Measurements from ENCODE around the gene STAT6.
A peak's percentile ranks its signal among the peaks of the same experiment; 100 is the strongest.
"Not testable (repeated sequence)": the region's sequence is repeated elsewhere in the genome, so short reads cannot be mapped to it uniquely, and the experiment has no call there.

STAT6 gene

DNA sequence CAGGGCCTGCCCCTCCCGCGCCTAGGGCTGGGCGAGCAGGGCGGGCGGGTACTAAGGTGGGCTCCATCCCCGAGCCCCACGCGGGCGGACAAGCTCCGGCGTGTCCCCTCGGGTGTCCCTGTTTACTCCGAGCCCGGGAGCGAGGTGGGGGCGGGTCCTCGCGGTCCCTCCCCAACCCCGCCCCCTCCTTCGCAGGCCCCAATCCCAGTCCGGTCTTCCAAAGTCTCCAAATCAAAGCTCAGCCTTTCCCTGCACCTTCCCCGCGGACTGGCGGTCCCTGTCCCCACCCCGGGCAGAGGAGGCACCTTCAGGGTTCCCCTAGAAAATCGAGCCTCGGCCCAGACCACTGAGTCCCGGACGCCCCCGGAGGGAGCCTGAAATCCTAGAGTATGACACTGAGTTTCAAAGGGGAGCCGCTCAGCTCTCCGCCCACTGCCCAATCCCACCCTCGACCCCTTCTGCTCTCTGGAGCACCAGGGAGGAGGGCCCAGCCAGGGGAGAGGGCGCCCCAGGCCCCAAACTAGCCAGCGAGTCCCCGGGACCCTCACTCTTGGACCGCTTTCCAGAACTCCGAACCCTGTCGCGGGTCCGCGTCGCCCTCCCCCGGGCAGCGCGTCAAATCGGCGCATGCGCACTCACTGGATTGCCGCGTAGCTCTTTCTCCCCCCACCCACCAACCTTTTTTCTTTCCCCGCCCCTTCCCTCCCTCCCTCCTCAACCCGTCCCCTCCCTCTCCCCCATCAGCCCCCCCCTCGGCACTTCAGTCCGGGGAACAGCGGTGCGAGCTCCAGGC, 16.8 kb upstream of the STAT6 start, which contains the start of gene LRP1:
TSS of gene LRP1 (plus strand) at position 758 of the 793 bp plus-strand sequence. CDS start 482 bp downstream, outside the sequence.
- peak; percentile 49 to 51 for DNase-seq (ENCODE audit: low read depth in 2 of 2)

DNA sequence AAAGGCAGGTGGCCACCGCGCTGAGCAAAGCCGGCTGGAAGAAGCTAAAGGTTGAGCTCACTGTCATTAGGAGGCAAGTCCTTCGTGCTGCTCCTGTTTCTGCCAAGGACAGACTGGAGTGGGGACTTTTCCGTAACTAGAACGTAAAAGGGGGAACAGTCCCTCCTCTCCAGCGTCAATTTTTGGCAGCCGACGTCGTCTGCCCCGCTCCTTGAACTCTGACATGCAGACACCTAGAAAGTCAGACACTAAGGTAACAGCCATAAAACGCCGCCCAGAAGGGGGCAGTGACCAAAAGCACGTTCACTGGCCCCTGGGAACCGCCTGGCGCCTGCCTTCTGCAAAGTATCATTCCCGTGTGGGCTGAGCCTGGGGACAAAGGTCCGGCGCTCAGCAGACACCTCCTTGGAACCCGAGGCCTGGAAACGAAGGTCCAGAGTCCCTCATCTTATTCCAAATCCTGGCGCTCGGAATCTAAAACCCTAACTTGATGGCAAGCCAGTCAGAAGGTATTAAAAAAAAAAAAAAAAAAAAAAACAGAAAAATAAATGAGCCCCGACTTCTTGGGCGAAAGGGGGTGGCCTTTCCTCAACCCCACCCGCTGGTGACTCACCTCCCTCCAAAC, 16.1 kb upstream of the STAT6 start:
- peak in 1 of 2 donors; percentile 48 for DNase-seq (ENCODE audit: low read depth in 2 of 2)

DNA sequence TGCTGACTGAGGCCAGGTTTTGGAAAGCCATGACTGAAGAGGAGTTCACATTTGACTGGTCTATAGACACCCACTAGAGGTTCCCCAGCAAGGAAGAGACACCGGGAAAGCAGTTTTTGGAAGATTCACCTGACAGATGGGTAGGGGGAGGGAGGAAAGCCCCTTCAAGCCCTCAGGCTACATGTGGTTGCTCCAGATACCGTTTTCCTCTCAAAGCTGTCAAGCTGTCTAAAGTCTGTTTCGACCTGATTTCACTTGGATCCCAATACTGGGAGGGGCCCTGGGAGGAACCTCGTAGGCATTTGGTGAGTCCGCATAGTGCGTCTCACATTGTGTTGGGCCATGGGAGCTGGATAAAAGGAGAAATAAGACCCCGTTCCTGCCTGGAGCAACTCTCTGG, 15.4 kb upstream of the STAT6 start:
- no peak for DNase-seq (ENCODE audit: low read depth in 2 of 2)

GRCh38 chr12:57126061-57126460, 14.9 kb upstream of the STAT6 start:
- no peak for DNase-seq (ENCODE audit: low read depth in 2 of 2)

GRCh38 chr12:57124261-57124877, 13.2 kb upstream of the STAT6 start:
- peak; percentile 46 to 53 for DNase-seq (ENCODE audit: low read depth in 2 of 2)

- DNase-seq (ENCODE audit: low read depth in 2 of 2), result no peak
Measured at GRCh38 chr12:57123813-57124212, 12.7 kb upstream of the STAT6 start.

DNA sequence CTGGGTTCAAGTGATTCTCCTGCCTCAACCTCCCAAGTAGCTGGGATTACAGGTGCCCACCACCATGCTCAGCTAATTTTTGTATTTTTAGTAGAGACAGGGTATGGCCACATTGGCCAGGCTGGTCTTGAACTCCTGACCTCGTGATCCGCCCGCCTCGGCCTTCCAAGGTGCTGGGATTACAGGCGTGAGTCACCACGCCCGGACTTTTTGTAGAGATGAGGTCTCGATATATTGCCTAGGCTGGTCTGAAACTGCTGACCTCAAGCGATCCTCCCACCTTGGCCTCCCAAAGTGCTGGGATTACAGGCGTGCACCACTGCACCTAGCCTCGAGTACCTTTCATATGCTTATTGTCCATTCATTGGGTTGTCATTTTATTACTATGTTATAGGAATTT, 9.6 kb upstream of the STAT6 start:
- DNase-seq (ENCODE audit: low read depth in 2 of 2), result not testable (repeated sequence)

DNA sequence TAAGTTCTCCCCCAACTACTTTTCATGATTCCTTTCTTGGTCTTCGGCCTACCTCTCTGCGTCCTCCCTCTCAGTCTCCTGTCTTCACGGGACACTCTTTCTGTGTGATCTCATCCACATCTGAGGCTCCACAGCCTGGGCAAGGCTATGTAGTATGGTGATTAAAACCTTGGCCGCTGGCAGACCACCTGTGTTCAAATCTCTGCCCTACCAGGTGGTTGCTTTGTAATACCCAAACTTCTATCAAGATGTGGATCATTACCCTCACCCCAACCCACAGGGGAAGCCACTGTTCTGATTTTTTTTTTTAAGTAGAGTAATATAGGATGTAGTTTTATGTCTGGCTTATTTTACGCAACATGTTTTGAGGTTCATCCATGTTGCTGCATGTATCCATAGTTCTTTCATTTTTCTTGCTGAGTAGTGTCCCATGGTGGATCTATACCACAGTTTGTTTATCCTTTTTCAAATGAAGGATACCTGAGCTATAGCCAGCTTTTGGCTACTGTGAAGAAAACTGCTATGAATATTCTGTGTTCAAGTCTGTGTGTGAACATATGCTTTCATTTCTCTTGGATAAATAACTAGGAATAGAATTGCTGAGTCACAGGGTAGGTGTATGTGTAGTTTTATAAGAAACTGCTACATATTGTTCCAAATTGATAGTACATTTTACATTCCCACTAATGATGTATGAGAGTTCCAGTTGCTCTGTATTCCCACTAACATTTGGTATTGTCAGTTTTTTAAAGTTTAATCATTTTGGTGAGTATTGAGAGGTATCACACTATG, 8.3 kb upstream of the STAT6 start:
- DNase-seq (ENCODE audit: low read depth in 2 of 2), result no peak

DNA sequence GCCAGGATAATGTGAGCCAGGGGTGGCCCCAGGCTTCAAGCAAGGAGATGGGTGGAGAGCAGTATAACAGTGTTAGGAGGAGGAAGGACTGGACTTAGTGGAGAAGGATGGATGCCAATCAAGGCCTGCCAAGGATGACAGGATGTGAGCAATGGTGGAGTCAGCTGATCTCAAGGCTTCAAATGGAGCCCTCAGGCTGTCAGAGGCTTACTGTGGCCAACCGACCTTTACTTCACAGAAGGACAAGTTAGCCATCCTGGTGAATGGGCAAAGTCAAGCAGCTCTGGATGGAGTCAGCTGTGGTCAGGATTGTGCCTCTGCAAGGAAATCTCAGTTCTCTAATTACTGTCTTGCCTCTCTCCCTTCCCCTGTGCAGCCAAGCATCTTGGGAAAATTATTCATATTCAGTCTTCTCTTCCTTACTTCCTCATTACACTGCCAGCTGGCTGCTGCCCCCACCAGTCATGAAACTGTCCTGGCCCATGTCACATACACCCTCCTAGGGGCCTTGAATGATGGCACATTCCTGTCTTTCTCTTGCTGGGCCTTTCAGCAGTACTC, 7.6 kb upstream of the STAT6 start:
- DNase-seq (ENCODE audit: low read depth in 2 of 2), result no peak

- no peak for DNase-seq (ENCODE audit: low read depth in 2 of 2)
Measured at GRCh38 chr12:57116580-57117281, 5.6 kb upstream of the STAT6 start.

DNA sequence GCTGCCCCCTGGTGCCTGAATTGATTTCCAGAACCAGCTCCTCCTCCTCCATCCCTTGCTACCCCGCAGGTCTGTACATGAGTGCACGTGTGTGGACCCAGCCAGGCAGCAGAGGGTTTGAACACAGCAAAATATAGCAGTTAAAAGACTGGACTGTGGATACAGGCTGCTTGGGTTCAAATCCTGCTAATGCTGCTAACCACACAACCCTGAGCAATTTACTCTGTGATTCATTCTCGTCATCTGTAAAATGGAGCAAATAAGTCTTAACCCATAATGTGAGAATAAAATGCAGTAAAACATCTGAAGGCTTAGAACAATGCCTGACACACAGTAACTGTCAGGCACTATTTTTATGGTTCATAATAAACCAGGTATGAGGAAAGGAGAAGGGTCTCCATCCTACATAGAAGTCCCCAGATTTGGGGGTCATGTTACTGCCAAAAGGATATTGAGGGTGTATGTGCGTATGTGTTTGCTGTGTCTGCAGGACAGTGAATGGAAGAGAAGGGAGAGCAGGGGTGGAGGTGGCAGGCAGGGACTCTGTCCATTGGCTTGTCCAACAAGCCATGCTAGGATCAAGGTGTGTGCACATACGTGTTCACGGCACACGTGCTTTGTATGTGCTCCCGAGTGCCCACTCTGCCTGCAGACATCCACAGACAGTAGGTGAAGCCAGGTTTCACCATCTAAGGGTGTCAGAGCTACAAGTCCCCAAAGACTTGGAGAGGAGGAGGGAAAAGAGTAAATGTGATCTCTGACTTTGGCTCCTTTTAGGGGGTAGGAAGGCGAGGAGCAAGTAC, 1.5 kb upstream of the STAT6 start:
- DNase-seq (ENCODE audit: low read depth in 2 of 2), result no peak

DNA sequence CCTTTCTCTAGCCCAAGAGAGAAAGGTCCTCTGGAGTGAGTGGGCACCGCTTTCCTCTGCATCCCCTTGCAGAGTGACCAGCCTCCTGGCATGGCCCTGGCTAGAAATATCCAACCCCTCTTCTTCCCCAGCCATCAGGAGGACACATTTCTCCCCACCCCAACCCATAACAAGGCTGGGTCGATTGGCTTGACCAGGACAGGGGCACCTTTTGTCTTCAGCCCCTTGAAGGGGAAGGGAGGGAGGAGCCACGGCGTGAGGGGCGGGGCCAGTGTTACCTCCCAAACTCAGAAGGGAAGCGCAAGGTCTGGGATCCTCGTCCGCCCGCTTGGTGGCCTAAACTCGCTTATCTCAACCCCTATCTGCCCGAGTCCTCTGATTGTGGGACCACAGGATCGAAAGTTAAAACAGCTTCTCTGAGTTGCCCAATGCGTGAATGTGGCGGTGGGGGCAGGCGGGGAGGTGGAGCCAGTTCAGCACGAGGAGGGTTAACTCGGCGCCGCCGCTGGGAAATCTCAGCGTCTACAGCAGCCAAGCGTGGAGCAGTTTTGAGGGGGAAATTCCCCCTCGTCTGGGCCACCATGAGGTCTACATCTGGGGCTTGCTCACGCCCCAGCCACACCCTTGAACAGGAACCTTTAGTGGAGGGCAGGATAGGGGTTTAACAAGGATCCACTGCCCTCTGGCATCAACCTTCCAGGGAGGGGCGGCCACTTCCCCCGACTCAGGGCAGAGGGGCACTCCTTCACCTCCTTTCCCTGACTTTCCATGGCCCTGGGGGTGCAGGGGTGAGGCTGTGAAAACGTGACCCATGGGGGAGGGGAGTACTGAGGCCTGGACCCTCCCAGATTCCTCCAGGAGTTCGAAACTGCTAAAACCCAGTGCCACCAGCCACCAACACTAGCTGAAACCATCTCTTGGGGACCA, 795 bp downstream of the STAT6 start:
- DNase-seq (ENCODE audit: low read depth in 2 of 2), result peak; percentile 78

DNA sequence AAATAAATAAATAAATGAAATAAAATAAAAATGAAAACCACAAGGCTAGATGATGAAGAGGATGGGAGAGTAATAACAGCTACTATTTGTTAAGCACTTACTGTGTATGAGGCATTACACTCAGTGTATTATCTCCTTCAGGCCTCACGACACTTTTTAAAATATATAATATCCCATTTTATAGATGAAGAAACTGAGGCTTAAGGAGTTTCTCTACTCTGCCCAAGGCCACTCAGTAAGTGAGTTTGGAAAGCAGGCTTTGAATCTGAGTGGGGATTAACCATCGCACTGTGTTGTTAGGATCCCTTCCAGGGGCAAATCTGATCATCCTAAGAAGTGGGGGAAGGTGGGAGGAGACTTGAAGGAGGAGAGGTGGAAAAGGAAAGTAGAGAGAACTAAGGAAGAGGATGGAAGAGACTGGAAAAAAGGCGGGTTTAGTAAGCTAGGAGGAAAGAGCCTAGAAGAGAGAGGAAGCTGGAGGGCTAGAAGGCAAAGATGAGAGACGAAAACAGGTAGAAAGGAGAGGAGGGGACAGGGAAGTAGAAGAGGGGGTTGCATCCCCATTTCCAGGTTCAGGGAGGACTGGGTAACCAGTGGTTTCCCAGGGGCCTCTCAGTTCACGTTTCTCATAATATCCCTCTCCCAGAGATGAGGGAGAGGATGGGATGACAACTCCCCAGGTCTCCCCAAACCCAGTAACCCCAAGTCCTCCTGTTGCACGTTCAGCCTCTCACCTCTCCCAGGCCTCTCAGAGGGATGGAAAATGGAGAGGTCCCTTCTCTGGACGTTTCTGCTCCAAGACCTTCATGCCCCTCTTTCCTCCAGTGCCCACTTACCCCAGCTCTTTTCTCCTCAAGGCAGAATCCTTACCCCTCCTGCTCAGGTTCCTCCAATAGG, 1.7 kb downstream of the STAT6 start:
- no peak for DNase-seq (ENCODE audit: low read depth in 2 of 2)

GRCh38 chr12:57107456-57108155, 3.6 kb downstream of the STAT6 start:
- no peak for DNase-seq (ENCODE audit: low read depth in 2 of 2)

DNA sequence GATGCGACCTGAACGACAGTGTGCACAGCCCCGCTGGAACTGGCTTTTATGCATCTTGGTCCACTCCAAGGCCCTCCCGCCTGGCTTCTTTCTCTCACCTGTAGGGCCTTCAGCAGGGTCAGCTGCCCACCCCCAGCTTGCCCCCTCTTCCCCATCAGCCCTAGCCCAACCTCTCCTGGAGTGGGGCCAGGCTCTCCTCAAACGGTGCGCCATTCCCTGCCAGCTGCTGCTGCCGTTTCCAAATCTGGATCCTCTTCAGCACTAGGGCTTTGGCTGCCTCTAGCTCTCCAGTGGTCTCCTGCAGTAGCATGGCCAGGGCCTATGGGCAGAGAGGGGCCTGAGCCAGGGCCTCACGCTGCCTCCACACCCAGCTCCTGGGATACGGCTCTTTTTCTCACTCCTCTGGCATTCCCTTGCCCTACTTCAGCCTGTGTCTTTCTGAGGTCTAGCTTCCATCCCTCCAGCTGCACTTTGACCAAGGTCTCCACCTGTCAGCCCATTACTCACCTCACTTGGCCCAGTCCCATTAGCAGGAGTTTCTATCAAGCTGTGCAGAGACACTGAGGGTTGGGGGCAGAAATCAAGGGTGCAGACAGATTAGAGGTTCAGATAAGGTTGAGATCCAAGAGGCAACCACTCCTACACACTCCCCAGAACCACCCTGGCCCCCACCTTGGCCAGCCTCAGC, 5.0 kb downstream of the STAT6 start:
- no peak for DNase-seq (ENCODE audit: low read depth in 2 of 2)

DNA sequence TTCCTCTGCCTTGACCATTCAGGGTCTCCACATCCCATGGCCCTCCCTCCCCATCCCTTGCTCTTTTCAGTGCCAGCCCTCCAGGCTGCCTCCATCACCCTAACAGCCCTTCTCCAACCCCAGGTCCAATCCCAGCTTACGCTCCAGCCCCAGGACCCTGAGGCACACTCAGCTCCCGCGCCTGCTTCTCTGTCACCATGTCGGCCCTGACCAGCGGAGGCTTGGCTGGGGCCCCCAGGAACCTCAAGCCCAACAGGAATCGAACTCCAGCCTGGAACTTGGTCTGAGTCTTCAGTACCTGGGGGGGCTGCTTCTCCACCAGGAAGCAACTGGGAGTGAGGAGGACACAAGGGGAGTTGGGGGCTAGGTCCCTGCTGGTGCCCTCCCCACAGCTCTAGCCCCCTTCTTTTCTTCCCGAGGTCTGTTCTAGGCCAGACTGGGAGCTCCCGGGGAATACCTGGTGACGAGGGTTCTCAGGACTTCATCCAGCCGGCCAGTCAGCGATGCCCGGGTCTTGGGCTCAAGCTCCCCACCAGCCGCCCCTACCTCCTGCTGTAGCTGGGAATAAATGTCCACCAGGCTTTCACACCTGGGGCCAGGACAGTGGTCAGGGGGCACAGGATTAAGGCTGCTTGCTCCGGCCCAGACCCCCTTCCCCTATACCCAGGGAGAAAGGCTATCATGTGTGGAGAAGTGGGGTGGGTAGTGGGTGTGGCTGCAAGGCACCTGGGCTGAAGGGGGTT, 6.0 kb downstream of the STAT6 start:
- no peak for DNase-seq (ENCODE audit: low read depth in 2 of 2)

Data from stimulated activated CD8-positive, alpha-beta memory T cell treated with anti-CD3 and anti-CD28 coated beads, Interleukin-15, amount 100 ng/mL, for 48 hours (primary cell).